Activated CD4-positive, CD25-positive, alpha-beta regulatory T cell (primary cell): ENCODE data around the gene THSD4.
A peak's percentile ranks its signal among the peaks of the same experiment; 100 is the strongest.
"Not testable (repeated sequence)": the region's sequence is repeated elsewhere in the genome, so short reads cannot be mapped to it uniquely, and the experiment has no call there.

Source experiments
- DNase-seq, 4 experiments: peaks; one replicate each; lab custom pipeline; 2025; lab: John Stamatoyannopoulos, UW

Gene THSD4

DNA sequence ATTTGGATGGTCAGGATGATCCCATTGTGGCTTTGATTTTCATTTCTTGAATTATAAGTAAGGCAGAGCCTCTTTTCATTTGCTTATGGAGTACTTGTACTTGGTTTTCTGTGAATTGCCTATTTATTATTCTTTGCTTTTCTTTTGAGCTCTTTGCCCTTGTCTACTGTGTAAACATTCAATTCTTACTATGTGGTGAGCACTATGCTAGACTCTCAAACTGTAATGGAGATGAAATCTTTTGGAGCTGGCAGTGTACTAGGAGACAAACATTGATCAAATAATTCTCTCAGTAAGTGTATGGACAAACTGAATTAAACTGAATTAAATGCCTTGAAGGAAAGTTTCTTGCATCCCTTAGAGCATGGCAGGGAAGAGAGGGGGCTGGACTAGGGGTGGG, 608.1 kb downstream of the THSD4 start:
- no peak for DNase-seq

DNA sequence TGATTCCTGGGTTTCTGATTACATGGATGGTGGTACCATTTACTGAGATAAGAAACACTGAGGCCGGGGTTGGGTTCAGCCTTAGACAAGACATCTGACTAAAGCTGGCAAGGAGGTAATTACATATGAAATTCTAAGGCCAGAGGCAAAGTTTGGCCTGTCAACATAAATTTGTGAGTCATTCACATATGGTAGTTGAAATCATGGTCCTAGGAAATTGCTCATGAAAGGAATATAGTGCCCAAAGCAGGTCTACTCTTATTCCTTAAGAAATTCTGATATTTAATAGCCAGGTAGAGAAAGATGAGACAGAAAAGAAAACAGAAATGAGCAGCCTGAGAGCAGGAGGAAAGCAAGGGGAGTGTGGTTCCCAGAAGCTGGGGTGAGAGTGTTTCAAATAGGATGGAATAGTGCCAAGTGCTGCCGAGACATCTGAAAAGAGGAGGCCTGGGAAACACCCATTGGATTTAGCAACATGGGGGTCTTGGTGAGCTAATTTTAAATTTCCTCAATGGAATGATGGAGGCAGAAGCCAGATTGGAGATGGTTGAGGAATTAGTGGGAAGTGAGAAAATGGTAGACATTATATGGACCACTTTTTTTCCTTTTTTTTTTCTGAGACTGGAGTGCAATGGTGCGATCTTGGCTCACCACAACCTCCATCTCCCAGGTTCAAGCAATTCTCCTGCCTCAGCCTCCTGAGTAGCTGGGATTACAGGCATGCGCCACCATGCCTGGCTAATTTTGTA, 610.1 kb downstream of the THSD4 start:
- DNase-seq = not testable (repeated sequence)

DNA sequence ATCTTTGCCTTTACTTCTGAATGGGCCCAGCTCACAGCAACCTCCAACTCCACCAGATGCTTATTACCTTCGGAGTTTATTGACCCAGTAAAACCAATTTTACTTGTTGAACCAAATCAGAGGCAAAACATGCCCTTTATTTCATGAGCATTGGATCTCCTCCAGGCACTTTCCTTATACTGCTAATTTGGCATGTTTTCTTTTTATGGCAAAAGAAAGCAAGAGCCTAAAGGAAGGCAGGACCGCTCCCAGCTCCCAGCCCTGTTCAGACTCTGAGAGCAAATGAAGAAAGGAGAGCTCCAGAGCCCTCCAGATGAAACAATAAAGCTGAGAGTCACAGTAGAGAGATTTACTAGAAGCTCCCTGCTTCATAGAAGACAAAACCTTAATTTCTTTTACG, 613.6 kb downstream of the THSD4 start:
- DNase-seq = no peak

GRCh38 chr15:71729319-71729718, 614.0 kb downstream of the THSD4 start:
- DNase-seq = no peak

DNA sequence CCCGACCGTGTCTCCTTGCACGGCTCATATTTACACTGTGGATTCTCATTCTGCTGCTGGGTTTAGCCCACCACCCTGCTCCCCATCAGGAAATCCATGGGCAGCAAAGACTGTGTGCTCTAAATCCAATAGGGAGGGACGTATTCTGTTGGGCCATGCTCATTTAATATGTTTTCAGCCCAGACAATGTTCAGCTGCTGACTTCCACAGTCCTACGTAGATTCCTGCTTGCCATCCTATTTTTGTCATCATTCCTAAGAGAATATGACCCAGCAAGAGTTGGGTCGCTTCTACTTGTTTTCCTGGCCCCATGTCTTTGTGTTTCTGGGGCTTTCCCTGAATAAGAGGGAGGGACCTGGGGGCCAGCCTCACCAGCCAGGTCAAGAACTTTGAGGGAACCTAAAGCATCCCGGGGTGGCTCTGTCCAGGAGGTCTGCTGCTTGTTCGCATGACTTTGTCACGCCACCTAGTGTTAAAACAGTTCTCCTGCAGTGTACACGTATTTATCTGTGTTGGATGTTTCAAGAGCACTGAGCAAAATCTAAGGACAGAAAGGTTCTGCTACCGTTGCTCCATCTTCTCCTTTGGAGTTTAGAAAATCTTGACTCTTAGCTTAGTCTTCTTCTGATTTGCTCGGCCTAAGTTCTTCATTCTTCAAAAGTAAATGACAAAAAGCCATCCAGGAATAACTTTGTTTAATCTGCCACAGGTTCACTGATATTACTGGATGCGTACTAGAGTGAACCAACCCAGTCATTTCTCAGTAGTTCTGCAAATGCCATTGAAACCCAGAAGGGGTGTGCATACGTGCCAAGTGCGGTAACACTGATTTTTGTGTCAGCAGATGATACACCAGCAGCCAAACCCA, 615.2 kb downstream of the THSD4 start:
- peak in 1 of 4 experiments; percentile 1 for DNase-seq

DNA sequence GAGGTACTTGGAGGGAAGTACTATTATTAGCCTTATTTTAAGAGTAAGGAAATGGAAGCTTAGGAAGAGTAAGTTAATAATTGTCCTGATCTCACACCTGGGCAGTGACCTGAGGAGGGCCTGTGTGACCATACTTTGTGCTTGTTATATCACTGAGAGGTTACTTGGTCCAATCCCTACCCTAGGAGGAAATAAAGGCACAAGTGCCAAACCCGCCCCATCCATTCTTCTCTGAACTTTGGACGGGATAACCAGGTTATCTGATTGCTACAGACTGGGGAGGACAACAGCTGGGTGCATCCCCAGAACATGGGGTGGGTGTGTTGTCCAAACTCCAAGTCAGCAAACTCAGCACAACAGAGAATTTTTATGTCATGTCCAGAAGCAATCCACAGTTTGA, 617.4 kb downstream of the THSD4 start:
- no peak for DNase-seq

DNA sequence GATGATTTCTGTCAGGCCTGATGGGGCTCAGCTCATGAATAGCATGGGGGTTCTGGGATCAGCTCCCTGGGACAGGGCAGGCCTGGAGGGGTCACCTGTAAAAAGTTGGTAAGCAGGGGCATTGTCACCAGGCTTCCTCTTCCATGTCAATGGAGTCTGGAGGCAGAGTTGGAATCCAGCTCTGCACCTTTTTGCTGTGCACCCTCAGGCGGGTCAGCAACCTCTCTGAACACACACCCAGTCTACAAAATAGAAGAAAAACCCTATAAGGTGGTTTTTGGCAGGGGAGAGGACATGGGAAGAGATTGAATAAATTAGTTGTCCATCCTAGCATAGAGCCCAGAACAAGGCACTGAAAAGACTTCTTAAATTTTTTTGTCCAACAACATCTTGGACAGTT, 617.9 kb downstream of the THSD4 start:
- DNase-seq = no peak

- DNase-seq = no peak
Measured at GRCh38 chr15:71734709-71735384, 619.6 kb downstream of the THSD4 start.

- no peak for DNase-seq
Measured at GRCh38 chr15:71735385-71735757, 620.1 kb downstream of the THSD4 start.

DNA sequence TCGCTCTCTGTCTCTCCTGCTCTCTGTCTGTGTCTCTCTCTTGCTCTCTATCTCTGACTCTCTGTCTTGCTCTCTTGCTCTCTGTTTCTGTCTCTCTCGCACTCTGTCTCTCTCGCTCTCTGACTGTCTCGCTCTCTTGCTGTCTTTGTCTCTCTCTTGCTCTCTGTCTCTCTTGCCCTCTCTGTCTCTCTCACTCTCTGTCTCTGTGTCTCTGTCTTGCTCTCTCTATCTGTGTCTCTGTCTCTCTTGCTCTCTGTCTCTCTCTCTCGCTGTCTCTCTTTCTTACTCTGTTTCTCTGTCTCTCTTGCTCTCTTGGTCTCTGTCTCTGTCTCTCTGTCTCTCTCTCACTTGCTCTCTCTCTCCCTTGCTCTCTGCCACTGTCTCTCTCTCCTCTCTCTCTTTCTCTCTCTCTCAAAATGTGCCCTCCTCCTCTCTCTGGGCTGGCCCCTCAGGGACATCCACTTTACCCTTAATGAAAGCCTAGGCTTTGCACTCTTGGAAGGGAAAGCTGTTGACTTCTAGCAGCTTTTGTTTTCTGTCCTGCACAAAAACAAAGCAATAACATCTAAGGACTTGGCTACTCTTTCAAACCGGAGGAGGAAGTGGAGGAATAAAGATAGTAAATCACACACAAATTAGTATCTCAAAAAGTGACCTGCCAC, 621.1 kb downstream of the THSD4 start:
- no peak for DNase-seq

DNA sequence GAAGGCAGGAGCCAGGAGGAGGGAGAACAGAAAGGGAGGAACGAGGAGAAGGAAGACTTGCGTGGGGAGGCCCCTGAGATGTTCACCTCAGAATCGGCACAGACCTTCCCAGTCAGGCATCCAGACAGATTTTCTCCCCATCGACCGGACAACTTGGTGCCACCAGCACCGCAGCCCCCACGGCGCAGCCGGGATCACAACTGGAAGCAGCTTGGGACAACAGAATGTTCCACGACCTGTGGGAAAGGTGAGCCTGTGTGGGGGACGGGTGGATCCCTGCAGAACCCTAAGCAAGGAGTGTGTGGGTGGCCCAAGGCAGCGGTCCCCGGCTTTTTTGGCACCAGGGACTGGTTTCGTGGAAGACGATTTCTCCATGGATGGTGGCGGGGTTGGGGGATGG, 622.5 kb downstream of the THSD4 start:
- DNase-seq = no peak

- DNase-seq = no peak
Measured at GRCh38 chr15:71739355-71739754, 624.1 kb downstream of the THSD4 start.

- no peak for DNase-seq
Measured at GRCh38 chr15:71742964-71743363, 627.7 kb downstream of the THSD4 start.

DNA sequence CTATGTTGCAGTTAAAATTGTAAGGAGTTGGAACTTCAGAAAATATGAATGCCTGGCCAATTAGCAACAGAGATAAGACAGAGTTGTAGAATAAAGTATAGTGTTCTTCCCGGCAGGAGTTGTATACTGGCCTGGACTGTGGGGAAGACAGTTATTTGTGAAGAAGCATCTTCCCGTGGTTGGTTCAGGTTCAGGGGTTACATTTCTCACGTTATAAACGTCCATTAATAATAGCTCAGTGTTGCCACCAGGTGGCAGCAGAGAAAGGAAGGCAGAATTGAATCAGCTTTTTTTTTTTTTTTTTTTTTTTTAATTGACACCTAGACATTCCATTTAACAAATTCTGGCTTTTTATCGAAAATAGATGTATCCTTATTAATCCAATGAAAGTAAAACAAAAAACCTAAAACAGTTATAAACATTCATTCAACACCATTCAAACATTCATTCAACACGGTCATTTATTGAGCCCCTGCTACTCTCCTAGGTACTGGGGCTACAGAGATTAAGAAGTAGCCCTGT, 628.7 kb downstream of the THSD4 start:
- peak; percentile 10 to 53 (median 32) for DNase-seq

GRCh38 chr15:71746719-71747118, 631.4 kb downstream of the THSD4 start:
- no peak for DNase-seq

DNA sequence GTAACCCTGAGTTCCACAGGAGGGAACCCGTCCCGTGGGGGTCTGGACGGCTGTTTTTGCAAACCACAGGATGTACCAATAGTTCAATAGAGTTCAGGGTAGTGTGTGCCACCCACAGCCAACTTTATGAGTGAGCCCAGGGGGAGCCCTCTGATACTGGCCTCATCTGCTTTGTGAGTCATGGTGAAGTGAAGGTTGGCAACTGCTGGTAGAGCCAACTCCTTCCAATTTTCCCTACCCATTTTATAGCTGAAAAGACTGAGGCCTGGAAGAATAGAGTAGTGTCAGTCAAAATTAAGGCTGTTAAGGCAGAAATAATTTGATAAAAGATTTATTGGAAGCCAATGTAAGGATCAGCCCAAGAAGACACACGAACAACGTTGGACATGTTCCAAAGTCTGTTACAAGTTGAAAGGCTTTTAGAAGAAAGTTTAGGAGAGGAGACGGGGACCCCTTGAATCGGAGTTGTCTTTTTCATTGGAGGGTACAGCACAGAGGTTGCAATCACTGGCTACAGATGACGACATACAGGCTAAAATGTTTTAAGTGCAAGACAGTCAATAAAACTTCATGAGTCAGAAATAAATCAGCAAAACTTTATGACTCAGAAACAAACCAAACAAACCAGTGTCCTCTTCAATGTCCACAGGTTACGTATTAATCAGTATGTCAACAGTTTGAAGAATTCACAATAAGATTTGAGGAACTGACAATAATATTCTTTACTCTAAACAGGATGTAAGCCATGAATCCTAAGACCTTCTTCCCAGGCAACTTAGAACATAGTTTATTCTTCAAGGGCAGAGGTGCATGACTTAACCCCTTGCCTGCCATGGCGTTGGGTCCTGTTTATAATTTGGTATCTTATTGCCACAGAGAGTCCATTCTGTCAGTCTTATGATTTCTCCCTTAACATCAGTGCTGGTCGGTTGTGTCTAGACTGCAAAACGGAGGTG, 632.1 kb downstream of the THSD4 start:
- no peak for DNase-seq

GRCh38 chr15:71748293-71748718, 633.0 kb downstream of the THSD4 start:
- DNase-seq = no peak

- no peak for DNase-seq
Measured at GRCh38 chr15:71749500-71749899, 634.2 kb downstream of the THSD4 start.

DNA sequence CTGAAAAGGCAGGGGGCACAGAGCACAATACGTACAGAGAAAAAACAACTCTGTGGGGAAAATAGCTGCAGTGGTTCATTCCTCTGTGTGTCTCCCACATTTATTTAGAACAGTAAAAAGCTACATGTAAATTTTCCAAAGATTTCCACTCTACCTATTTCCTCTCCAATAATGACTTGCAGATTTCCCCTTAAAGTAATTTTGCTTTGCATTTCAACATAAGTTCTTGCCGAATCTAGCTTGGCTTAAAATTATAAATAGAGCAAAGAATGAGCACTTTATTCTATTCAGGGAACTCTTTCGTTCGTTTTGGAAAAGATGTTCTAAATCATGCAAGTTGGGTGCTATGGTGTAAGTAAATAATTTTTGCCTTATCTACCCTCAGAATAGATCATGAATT, 636.9 kb downstream of the THSD4 start:
- DNase-seq = no peak

DNA sequence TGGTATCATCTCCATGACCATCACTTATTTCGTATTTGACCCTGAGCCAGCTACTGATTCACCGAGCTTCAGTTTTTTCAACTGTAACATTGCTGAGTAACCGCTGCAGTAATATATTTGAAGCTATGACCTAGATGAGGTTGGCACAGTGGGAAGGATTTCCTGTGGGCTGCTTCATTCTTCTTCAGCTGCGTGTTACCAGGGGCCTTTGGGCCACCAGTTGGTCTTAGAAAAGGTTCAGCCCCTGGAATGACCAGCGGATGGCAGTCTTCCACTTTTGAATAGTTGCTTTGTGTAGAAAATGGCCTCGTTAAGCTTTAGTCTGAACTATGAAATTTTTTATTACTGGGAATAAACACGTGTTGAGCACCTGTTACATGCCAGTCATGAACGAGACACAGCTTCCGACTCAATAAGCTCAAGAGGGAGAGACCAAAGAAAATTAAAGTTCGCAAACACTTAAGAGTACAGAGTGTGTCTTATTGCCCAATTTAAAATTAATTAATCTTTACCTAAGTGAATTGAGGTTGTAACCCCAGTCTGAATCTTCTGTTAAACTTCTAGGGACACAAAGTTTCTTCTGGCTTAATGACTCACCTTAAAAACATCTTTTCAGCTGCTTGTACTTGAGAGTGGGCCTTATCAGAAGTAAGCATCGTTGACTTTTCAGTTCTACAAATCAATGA, 637.5 kb downstream of the THSD4 start:
- no peak for DNase-seq
